ENCODE measurements around the gene LAT. TPM values are rescaled to one million over a fixed set of nuclear protein-coding genes. Genes with fewer than 3 reads are reported as not detected.
A peak's percentile ranks its signal among the peaks of the same experiment; 100 is the strongest.

The LAT gene, protein sequence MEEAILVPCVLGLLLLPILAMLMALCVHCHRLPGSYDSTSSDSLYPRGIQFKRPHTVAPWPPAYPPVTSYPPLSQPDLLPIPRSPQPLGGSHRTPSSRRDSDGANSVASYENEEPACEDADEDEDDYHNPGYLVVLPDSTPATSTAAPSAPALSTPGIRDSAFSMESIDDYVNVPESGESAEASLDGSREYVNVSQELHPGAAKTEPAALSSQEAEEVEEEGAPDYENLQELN
- total RNA-seq: 10 to 100 TPM in 1 of 4 donors, 1 to 10 TPM in 3; 4.4 to 10.6 (median 7.0) TPM

DNA sequence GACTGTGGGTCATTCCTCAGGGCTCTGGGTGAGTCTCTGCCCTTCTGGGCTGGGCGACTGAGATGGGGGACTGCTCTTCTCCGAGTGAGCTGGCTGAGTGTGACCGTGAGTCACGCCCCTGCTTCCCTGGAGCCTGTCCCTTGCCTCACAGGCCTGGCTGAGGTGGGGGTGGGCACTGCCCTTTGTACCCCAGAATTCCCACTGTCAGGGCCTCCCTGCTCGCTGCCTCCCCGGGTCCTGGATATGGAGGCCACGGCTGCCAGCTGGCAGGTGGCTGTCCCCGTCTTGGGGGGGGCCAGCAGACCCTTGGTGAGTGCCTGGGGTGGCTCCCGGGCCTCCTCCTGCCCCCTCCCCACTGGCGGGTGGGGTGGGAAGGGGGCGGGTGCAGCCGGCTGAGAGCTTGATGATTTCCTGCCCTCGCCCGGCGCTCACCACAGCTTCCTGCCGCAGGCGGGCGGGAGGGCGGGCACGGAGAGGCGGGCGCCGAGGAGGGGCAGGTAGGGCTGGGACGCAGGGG is at the start of gene LAT:
Gene LAT, plus strand, starts transcription at position 434 of the 517 bp plus-strand sequence. CDS start 366 bp downstream, outside the sequence.
- no peaks in the 10 kb centered on the region for H3K4me1 ChIP-seq
- no peak within 1 kb of the TSS for H3K27ac ChIP-seq
- intact Hi-C loops (cut with DNase I): no loop called here
- 80 to 88% methylated on average over 13 to 15 of the region's 24 CpGs for WGBS, 2 donors
- no peak within 1 kb of the TSS for H3K4me3 ChIP-seq (replicated peaks in 1 of 3)
- no peaks in the 10 kb centered on the region for H3K9me3 ChIP-seq
- peaks cover 38 to 44% of the 10 kb centered on the region in 2 donors for H3K36me3 ChIP-seq
- no peaks in the 10 kb centered on the region for H3K27me3 ChIP-seq
- no peak for TF ChIP-seq CTCF (IDR thresholded peaks at IDR 0.05)
- TF ChIP-seq POLR2A (IDR thresholded peaks at IDR 0.05): no peak
- peak in 1 of 2 donors; percentile 12 for DNase-seq

GRCh38 chr16:28935346-28935745 is 49.5 kb upstream of the LAT start:
- Histone ChIP-seq H3K27me3 (no peaks in the 10 kb centered on the region), H3K36me3 (no peaks in the 10 kb centered on the region), H3K9me3 (no peaks in the 10 kb centered on the region), H3K4me1 (no peaks in the 10 kb centered on the region), H3K4me3 (replicated peaks in 1 of 3) (no peak overlapping the region), H3K27ac (no peak overlapping the region)
- intact Hi-C loops (cut with DNase I): no loop called here
- 92% methylated on average over 4 of the region's 4 CpGs for WGBS, 2 donors
- TF ChIP-seq CTCF (IDR thresholded peaks at IDR 0.05) (no peak), POLR2A (IDR thresholded peaks at IDR 0.05) (no peak)
- DNase-seq: no peak

GRCh38 chr16:28935924-28936783 is 48.7 kb upstream of the LAT start:
- 42 to 65% methylated on average over 16 to 25 of the region's 36 CpGs for WGBS, 2 donors
- Histone ChIP-seq H3K9me3 (no peaks in the 10 kb centered on the region), H3K27ac (no peak overlapping the region), H3K4me1 (no peaks in the 10 kb centered on the region), H3K27me3 (no peaks in the 10 kb centered on the region), H3K4me3 (replicated peaks in 1 of 3) (no peak overlapping the region), H3K36me3 (no peaks in the 10 kb centered on the region)
- DNase-seq: peak; percentile 50 to 55
- intact Hi-C loops (cut with DNase I): no loop called here
- TF ChIP-seq CTCF (IDR thresholded peaks at IDR 0.05) (no peak), POLR2A (IDR thresholded peaks at IDR 0.05) (no peak)

DNA sequence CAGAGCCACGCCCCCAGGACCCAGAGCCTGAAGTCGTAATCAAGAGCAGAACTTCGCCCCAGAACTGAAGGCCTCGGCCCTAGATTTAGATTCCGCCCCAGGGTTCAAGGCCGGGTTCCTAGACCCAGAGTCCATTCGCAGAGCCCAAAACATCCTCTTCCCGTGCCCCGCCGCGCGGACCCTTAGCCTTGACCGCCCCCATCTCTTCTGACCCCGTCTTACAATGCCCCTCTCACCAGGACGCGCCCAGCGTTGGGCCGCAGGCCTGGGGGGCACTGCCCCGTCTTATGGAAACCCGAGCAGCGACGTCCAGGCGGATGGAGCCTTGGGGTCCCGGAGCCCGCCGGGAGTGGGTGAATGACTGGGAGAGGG is 48.1 kb upstream of the LAT start:
- no peak for TF ChIP-seq CTCF (IDR thresholded peaks at IDR 0.05)
- no peak for TF ChIP-seq POLR2A (IDR thresholded peaks at IDR 0.05)
- Histone ChIP-seq H3K27ac (no peak overlapping the region), H3K9me3 (no peaks in the 10 kb centered on the region), H3K4me1 (no peaks in the 10 kb centered on the region), H3K36me3 (no peaks in the 10 kb centered on the region), H3K27me3 (no peaks in the 10 kb centered on the region), H3K4me3 (replicated peaks in 1 of 3) (no peak overlapping the region)
- DNase-seq: no peak
- intact Hi-C loops (cut with DNase I): no loop called here
- WGBS, 2 donors: 77 to 82% methylated on average over 23 to 26 of the region's 26 CpGs
